Neural crest cell (in vitro differentiated cells): ENCODE results near the gene FRMPD2. TPM values are rescaled to one million over a fixed set of nuclear protein-coding genes. Genes with fewer than 3 reads are reported as not detected.

Experiments
- DNase-seq: peaks from one replicate; pipeline ENCODE4 v3.0.0; 2021; ENCODE audit warnings: low read depth, mixed read lengths, low spot score
- H3K27ac Mint-ChIP-seq: one replicate; pipeline ENCODE4 v1.8.0; 2021; ENCODE audit warnings: mild to moderate bottlenecking, mixed read lengths; ENCODE audit not compliant: unreplicated experiment
- H3K27me3 Mint-ChIP-seq: 2 replicates; pipeline ENCODE4 v1.8.0; 2021; ENCODE audit warnings: low read depth, mild to moderate bottlenecking, mixed read lengths
- H3K36me3 Mint-ChIP-seq: 2 replicates; pipeline ENCODE4 v1.8.0; 2021; ENCODE audit warnings: low read depth, mild to moderate bottlenecking, mixed read lengths
- H3K4me1 Mint-ChIP-seq: 2 replicates; pipeline ENCODE4 v1.8.0; 2021; ENCODE audit warnings: mixed read lengths
- H3K4me3 Mint-ChIP-seq: one replicate; pipeline ENCODE4 v1.8.0; 2021; ENCODE audit warnings: mild to moderate bottlenecking, mixed read lengths
- H3K9me3 Mint-ChIP-seq: 2 replicates; pipeline ENCODE4 v1.8.0; 2021; ENCODE audit warnings: mixed read lengths
- CTCF ChIP-seq: fragments of 200-600 bp; sonication (generic); conservative IDR thresholded peaks from 2 replicates; pipeline ENCODE4 v1.5.0; 2021; ENCODE audit warnings: antibody characterized with exemption, mild to moderate bottlenecking
- total RNA-seq: library from RNA; stranded (reverse); gene quantifications from 2 replicates; pipeline ENCODE4 v1.2.1, GENCODE V29; 2021

Gene FRMPD2
- total RNA-seq, 1 donor from 2014 or later = 0.26 TPM

GRCh38 chr10:48309711-48310226 lies 35.3 kb upstream of the FRMPD2 start:
- no peak for DNase-seq
- TF ChIP-seq CTCF = no peak
- Mint-ChIP-seq H3K27me3 (peaks cover 9% of the 10 kb centered on the region), H3K27ac (no peak overlapping the region), H3K9me3 (no peaks in the 10 kb centered on the region), H3K4me3 (peak overlapping the region; percentile 63), H3K36me3 (no peaks in the 10 kb centered on the region), H3K4me1 (peaks cover 18% of the 10 kb centered on the region)

GRCh38 chr10:48307711-48308018 lies 33.2 kb upstream of the FRMPD2 start:
- H3K27ac Mint-ChIP-seq = peak overlapping the region; percentile 38
- peak overlapping the region; percentile 87 for H3K4me3 Mint-ChIP-seq
- TF ChIP-seq CTCF = no peak
- H3K9me3 Mint-ChIP-seq = no peaks in the 10 kb centered on the region
- peaks cover 18% of the 10 kb centered on the region for H3K27me3 Mint-ChIP-seq
- H3K4me1 Mint-ChIP-seq = peaks cover 18% of the 10 kb centered on the region
- DNase-seq = no peak
- H3K36me3 Mint-ChIP-seq = no peaks in the 10 kb centered on the region

GRCh38 chr10:48306870-48307710 lies 32.6 kb upstream of the FRMPD2 start:
- TF ChIP-seq CTCF = no peak
- Mint-ChIP-seq H3K9me3 (no peaks in the 10 kb centered on the region), H3K36me3 (no peaks in the 10 kb centered on the region), H3K4me3 (peak overlapping the region; percentile 87), H3K27ac (peak overlapping the region; percentile 38), H3K4me1 (peaks cover 18% of the 10 kb centered on the region), H3K27me3 (peaks cover 19% of the 10 kb centered on the region)
- DNase-seq = peak; percentile 29

- peak within 1 kb of the TSS; percentile 38 for H3K27ac Mint-ChIP-seq
- no peaks in the 10 kb centered on the region for H3K9me3 Mint-ChIP-seq
- DNase-seq = peak; percentile 85
- H3K36me3 Mint-ChIP-seq = no peaks in the 10 kb centered on the region
- no peak for TF ChIP-seq CTCF
- peaks cover 18% of the 10 kb centered on the region for H3K4me1 Mint-ChIP-seq
- peak within 1 kb of the TSS; percentile 87 for H3K4me3 Mint-ChIP-seq
- peaks cover 24% of the 10 kb centered on the region for H3K27me3 Mint-ChIP-seq
These were observed 31.9 kb upstream of the FRMPD2 start, which contains the start of gene MAPK8 for GRCh38 chr10:48306265-48306869. Gene MAPK8, plus strand, starts transcription at chr10:48306677. Its CDS starts 94,984 bp downstream, at chr10:48401661.

- H3K4me3 Mint-ChIP-seq = peak overlapping the region; percentile 87
- peaks cover 18% of the 10 kb centered on the region for H3K4me1 Mint-ChIP-seq
- DNase-seq = no peak
- TF ChIP-seq CTCF = no peak
- H3K27me3 Mint-ChIP-seq = peaks cover 26% of the 10 kb centered on the region
- no peaks in the 10 kb centered on the region for H3K36me3 Mint-ChIP-seq
- no peaks in the 10 kb centered on the region for H3K9me3 Mint-ChIP-seq
- H3K27ac Mint-ChIP-seq = no peak overlapping the region
These were observed 31.4 kb upstream of the FRMPD2 start for GRCh38 chr10:48305905-48306264.
